ENCODE results near the gene MOK. TPM values are rescaled to one million over a fixed set of nuclear protein-coding genes. Genes with fewer than 3 reads are reported as not detected.

The MOK gene
- total RNA-seq, 1 donor from 2014 or later = 18.2 TPM

DNA sequence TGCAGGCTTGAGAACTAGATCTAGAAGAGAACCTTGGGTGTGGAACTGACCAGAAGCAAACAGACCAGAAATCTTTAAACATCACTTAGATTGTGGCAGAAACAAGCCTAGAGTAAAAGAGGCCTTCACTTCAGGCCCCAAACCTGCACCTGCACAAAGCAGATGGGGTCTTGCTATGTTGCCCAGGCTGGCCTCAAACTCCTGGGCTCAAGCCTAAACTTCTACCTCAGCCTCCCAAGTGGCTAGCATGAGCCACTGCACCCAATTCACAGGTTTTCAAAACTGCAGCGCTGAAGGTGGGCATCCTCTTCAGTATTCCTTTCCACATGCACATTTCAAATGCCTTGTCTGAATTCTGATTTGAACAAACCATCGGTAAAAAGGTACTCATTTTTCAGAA is 19.9 kb downstream of the MOK start:
- H3K4me3 Mint-ChIP-seq = no peak overlapping the region
- H3K36me3 Mint-ChIP-seq (ENCODE audit: low read depth) = peaks cover 3% of the 10 kb centered on the region
- DNase-seq (ENCODE audit: low read depth, low spot score) = no peak
- H3K27ac Mint-ChIP-seq (ENCODE audit: unreplicated experiment) = no peak overlapping the region
- H3K27me3 Mint-ChIP-seq (ENCODE audit: low read depth) = no peaks in the 10 kb centered on the region
- TF ChIP-seq, protein P1, sequence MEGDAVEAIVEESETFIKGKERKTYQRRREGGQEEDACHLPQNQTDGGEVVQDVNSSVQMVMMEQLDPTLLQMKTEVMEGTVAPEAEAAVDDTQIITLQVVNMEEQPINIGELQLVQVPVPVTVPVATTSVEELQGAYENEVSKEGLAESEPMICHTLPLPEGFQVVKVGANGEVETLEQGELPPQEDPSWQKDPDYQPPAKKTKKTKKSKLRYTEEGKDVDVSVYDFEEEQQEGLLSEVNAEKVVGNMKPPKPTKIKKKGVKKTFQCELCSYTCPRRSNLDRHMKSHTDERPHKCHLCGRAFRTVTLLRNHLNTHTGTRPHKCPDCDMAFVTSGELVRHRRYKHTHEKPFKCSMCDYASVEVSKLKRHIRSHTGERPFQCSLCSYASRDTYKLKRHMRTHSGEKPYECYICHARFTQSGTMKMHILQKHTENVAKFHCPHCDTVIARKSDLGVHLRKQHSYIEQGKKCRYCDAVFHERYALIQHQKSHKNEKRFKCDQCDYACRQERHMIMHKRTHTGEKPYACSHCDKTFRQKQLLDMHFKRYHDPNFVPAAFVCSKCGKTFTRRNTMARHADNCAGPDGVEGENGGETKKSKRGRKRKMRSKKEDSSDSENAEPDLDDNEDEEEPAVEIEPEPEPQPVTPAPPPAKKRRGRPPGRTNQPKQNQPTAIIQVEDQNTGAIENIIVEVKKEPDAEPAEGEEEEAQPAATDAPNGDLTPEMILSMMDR (conservative IDR thresholded peaks at IDR 0.05) = no peak
- peaks cover 2% of the 10 kb centered on the region for H3K9me3 Mint-ChIP-seq
- H3K4me1 Mint-ChIP-seq = no peaks in the 10 kb centered on the region

DNA sequence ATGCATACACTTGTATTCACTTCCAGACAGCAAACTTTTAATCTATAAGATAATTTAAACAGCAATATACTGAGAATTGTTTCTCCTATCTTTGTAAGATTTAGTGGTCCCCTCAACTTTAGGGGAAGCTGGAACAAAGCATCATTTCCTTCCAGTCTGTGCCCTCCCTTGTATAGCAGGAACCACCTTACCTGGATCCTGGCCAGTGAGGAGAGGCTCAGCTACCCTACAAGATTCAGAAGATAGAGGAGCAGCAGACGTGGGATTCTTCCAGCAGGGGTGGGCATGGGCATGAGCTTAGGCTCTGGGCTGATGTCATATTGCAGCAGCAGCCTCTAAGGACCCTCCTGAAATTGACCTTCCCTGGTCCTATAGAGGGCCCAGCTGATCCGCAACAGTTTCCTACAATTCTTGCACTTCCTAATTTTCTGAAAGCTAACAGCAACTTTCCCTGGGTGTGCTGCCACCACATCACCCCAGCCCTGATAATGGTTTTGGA is 21.3 kb downstream of the MOK start:
- H3K9me3 Mint-ChIP-seq = peaks cover 2% of the 10 kb centered on the region
- H3K27me3 Mint-ChIP-seq (ENCODE audit: low read depth) = no peaks in the 10 kb centered on the region
- no peak for DNase-seq (ENCODE audit: low read depth, low spot score)
- H3K4me3 Mint-ChIP-seq = no peak overlapping the region
- TF ChIP-seq, protein P1 (conservative IDR thresholded peaks at IDR 0.05) = no peak
- no peaks in the 10 kb centered on the region for H3K4me1 Mint-ChIP-seq
- no peak overlapping the region for H3K27ac Mint-ChIP-seq (ENCODE audit: unreplicated experiment)
- peaks cover 5% of the 10 kb centered on the region for H3K36me3 Mint-ChIP-seq (ENCODE audit: low read depth)

DNA sequence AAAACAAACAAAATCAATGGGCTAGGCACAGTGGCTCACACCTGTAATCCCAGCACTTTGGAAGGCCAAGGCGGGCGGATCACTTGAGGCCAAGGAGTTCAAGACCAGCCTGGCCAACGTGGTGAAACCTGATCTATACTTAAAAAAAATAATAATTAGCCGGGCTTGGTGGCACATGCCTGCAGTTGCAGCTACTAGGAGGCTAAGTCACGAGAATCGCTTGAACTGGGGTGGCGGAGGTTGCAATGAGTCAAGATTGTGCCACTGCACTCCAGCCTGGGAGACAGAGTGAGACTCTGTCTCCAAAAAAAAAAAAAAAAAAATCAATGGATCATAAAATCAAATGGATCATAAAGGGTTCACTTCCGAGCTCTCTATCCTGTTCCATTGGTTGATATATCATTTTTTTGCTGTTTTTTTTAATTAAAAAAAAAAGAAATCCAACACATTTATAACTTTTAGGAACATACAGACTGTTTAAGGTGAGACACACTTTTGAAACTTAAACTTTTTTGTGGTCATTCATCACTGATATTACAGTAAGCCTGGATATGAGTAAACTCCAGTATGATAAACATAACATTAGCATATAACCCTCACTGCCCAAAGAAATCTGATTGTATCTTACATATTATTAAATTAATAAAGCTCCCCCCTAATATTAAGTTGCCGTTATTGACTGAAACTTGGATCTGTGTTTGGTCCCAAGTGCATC is 22.1 kb downstream of the MOK start:
- Mint-ChIP-seq H3K36me3 (ENCODE audit: low read depth) (peaks cover 3% of the 10 kb centered on the region), H3K4me3 (no peak overlapping the region), H3K27ac (ENCODE audit: unreplicated experiment) (no peak overlapping the region), H3K9me3 (no peaks in the 10 kb centered on the region), H3K27me3 (ENCODE audit: low read depth) (no peaks in the 10 kb centered on the region), H3K4me1 (no peaks in the 10 kb centered on the region)
- TF ChIP-seq, protein P1 (conservative IDR thresholded peaks at IDR 0.05) = no peak
- no peak for DNase-seq (ENCODE audit: low read depth, low spot score)

DNA sequence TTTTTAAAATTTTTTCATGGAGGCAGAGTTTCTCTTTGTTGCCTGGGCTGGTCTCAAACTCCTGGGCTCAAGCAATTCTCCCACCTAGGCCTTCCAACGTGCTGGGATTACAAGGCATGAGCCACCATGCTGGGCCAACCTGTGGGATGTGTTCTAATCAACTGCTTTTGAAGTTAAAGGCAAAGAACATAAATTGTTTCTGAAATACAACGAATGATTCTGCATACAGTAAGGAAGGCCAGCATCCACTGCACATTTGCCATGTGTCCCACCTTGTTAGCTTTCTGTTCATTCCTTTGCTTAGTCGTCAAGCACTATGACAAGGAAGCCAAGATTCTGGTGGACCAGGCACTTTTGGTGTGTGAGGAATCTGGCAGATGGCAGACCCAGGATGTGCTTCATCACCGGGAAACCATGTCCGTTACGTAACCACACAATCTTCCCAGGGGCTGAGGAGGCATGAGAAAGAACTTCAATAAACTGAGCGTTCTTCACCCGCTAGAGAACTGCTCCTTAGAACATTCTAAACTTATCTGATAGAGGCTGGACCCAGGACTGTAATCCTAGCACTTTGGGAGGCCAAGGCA is 24.5 kb downstream of the MOK start:
- DNase-seq (ENCODE audit: low read depth, low spot score) = no peak
- H3K4me1 Mint-ChIP-seq = no peaks in the 10 kb centered on the region
- H3K36me3 Mint-ChIP-seq (ENCODE audit: low read depth) = peaks cover 8% of the 10 kb centered on the region
- TF ChIP-seq, protein P1 (conservative IDR thresholded peaks at IDR 0.05) = no peak
- H3K9me3 Mint-ChIP-seq = no peaks in the 10 kb centered on the region
- H3K27ac Mint-ChIP-seq (ENCODE audit: unreplicated experiment) = no peak overlapping the region
- no peaks in the 10 kb centered on the region for H3K27me3 Mint-ChIP-seq (ENCODE audit: low read depth)
- no peak overlapping the region for H3K4me3 Mint-ChIP-seq

DNA sequence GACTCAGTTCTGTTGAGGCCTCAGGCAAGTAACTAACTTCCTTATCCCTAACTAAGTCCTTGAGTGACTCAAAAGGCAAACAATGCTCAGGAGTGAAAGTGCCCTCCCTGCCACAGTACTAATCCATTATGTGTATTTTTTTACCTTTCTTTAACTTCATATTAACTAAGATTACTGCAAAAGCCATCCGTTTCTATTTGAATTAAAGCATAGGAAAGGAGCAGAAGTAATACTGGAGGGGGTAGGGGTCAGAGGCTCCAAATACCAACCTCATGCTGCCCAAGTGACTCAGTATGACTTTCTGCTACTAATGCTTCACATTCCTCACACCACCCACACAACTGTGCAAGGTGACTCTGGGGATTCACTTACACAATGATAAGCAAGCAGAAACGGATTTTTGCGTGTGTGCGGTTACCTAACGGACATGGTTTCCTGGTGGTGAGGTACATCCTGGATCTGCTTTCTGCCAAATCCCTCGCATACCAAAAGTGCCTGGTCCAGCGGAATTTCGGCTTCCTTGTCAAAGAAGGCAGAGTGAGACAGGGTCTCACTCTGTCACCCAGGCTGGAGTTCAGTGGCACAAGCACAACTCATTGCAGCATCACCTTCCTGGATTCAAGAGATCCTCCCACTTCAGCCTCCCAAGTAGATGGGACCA is 25.1 kb downstream of the MOK start:
- H3K4me3 Mint-ChIP-seq = no peak overlapping the region
- no peak overlapping the region for H3K27ac Mint-ChIP-seq (ENCODE audit: unreplicated experiment)
- TF ChIP-seq, protein P1 (conservative IDR thresholded peaks at IDR 0.05) = no peak
- no peak for DNase-seq (ENCODE audit: low read depth, low spot score)
- no peaks in the 10 kb centered on the region for H3K9me3 Mint-ChIP-seq
- H3K4me1 Mint-ChIP-seq = no peaks in the 10 kb centered on the region
- no peaks in the 10 kb centered on the region for H3K27me3 Mint-ChIP-seq (ENCODE audit: low read depth)
- peaks cover 8% of the 10 kb centered on the region for H3K36me3 Mint-ChIP-seq (ENCODE audit: low read depth)

Measured in neural crest cell (in vitro differentiated cells).